IMR-90 (cell line): ENCODE measurements around the gene SRRD. TPM values are rescaled to one million over a fixed set of nuclear protein-coding genes. Genes with fewer than 3 reads are reported as not detected.

Experiments
- ATAC-seq: fragments of 200-7000 bp; cut with Tn5 transposase; 2 replicates; pipeline ENCODE4 v1.9.1; 2020; ENCODE audit warnings: low read depth, mild to moderate bottlenecking, moderate library complexity
- BruUV-seq: library from RNA; stranded (reverse); fragments of 400-500 nt; replicated peaks from 2 replicates; lab custom pipeline; 2021; lab: Mats Ljungman, UMichigan
- CTCF ChIA-PET: fragments of 300-600 bp; formaldehyde crosslinking; extraction: SDS; loops from one replicate; lab custom pipeline; 2021; ENCODE audit warnings: antibody characterized with exemption; lab: Yijun Ruan, JAX
- POLR2A ChIA-PET: fragments of 300-600 bp; sonication (Branson Sonifier 250); formaldehyde crosslinking; loops from one replicate; lab custom pipeline; 2022; ENCODE audit warnings: antibody characterized with exemption; ENCODE audit not compliant: unreplicated experiment; lab: Charles Lee
- DNase-seq: peaks from one replicate; pipeline ENCODE4 v3.0.0; 2013
- H2AFZ ChIP-seq: replicated peaks from 2 replicates; pipeline ENCODE3; 2013; ENCODE audit warnings: low read length, mild to moderate bottlenecking; ENCODE audit not compliant: poor library complexity
- H2AK5ac ChIP-seq: 2 replicates; pipeline ENCODE4 v1.6.1; 2013; ENCODE audit warnings: low read depth, low read length, inconsistent platforms
- H2AK9ac ChIP-seq: replicated peaks from 2 replicates; pipeline ENCODE3; 2013; ENCODE audit warnings: mild to moderate bottlenecking, low read depth, low read length, moderate library complexity; ENCODE audit not compliant: poor library complexity
- H2BK120ac ChIP-seq: 2 replicates; pipeline ENCODE4 v1.6.1; 2013; ENCODE audit warnings: low read depth, low read length, inconsistent platforms
- H2BK15ac ChIP-seq: 3 replicates; pipeline ENCODE4 v1.6.1; 2013; ENCODE audit warnings: low read depth, low read length, inconsistent platforms
- H2BK20ac ChIP-seq: 2 replicates; pipeline ENCODE4 v1.6.1; 2013; ENCODE audit warnings: low read depth, mild to moderate bottlenecking, inconsistent platforms, low read length, moderate library complexity
- H2BK5ac ChIP-seq: 2 replicates; pipeline ENCODE4 v1.6.1; 2013; ENCODE audit warnings: mild to moderate bottlenecking, low read depth, low read length, inconsistent platforms; ENCODE audit not compliant: poor library complexity, severe bottlenecking
- H3K14ac ChIP-seq: replicated peaks from 2 replicates; pipeline ENCODE4 v1.6.1; 2013; ENCODE audit warnings: low read depth, low read length, inconsistent platforms
- H3K18ac ChIP-seq: 2 replicates; pipeline ENCODE4 v1.6.1; 2013; ENCODE audit warnings: low read depth, low read length, control low read depth
- H3K23ac ChIP-seq: 2 replicates; pipeline ENCODE4 v1.6.1; 2013; ENCODE audit warnings: low read depth, low read length, inconsistent platforms
- H3K27ac ChIP-seq: 2 replicates; pipeline ENCODE4 v1.5.1; 2013; ENCODE audit warnings: mild to moderate bottlenecking, control low read depth, low read length; ENCODE audit not compliant: insufficient read depth
- H3K27me3 ChIP-seq: 2 replicates; pipeline ENCODE4 v1.6.1; 2013; ENCODE audit warnings: low read length; ENCODE audit not compliant: control insufficient read depth, insufficient read depth
- H3K36me3 ChIP-seq: 2 replicates; pipeline ENCODE4 v1.6.1; 2013; ENCODE audit warnings: low read length, mixed read lengths; ENCODE audit not compliant: control insufficient read depth, insufficient read depth
- H3K4ac ChIP-seq: 2 replicates; pipeline ENCODE4 v1.6.1; 2013; ENCODE audit warnings: low read depth, low read length, inconsistent platforms
- H3K4me1 ChIP-seq: 2 replicates; pipeline ENCODE4 v1.6.1; 2013; ENCODE audit warnings: low read length, mixed read lengths; ENCODE audit not compliant: control insufficient read depth, insufficient read depth
- H3K4me2 ChIP-seq: 2 replicates; pipeline ENCODE4 v1.6.1; 2013; ENCODE audit warnings: low read depth, mild to moderate bottlenecking, control low read depth, low read length, moderate library complexity
- H3K4me3 ChIP-seq: 2 replicates; pipeline ENCODE4 v1.5.1; 2013; ENCODE audit warnings: low read depth, mild to moderate bottlenecking, control low read depth, low read length, moderate library complexity; ENCODE audit not compliant: insufficient read depth
- H3K56ac ChIP-seq: 2 replicates; pipeline ENCODE4 v1.6.1; 2013; ENCODE audit warnings: low read length, inconsistent platforms; ENCODE audit not compliant: insufficient read depth; ENCODE audit errors: extremely low read depth
- H3K79me1 ChIP-seq, 2 experiments: 2 replicates each; pipeline ENCODE4 v1.6.1; 2013; ENCODE audit warnings: low read length in 2 of 2, inconsistent platforms in 1 of 2, low read depth in 1 of 2
- H3K9ac ChIP-seq: 2 replicates; pipeline ENCODE4 v1.6.1; 2013; ENCODE audit warnings: low read depth, low read length, control low read depth
- H3K9me1 ChIP-seq: 2 replicates; pipeline ENCODE4 v1.6.1; 2013; ENCODE audit warnings: low read length, inconsistent platforms; ENCODE audit not compliant: insufficient read depth
- H3K9me3 ChIP-seq: 2 replicates; pipeline ENCODE4 v1.6.1; 2013; ENCODE audit warnings: low read length; ENCODE audit not compliant: control insufficient read depth, insufficient read depth
- H4K20me1 ChIP-seq: 2 replicates; pipeline ENCODE4 v1.6.1; 2013; ENCODE audit warnings: low read length, inconsistent platforms; ENCODE audit not compliant: insufficient read depth
- H4K5ac ChIP-seq: 2 replicates; pipeline ENCODE4 v1.6.1; 2013; ENCODE audit warnings: mild to moderate bottlenecking, low read depth, low read length, control low read depth
- H4K8ac ChIP-seq, 2 experiments: 2 replicates each; pipeline ENCODE4 v1.6.1; 2013; ENCODE audit warnings: low read depth in 2 of 2, low read length in 2 of 2, control low read depth in 1 of 2, inconsistent platforms in 1 of 2
- H4K91ac ChIP-seq: 2 replicates; pipeline ENCODE4 v1.6.1; 2013; ENCODE audit warnings: low read depth, low read length, inconsistent platforms; ENCODE audit not compliant: insufficient read depth
- BHLHE40 ChIP-seq: fragments of 150-350 bp; IDR thresholded peaks from 2 replicates; pipeline ENCODE4 v1.6.1; 2016; ENCODE audit warnings: mild to moderate bottlenecking, low read depth, low read length
- CEBPB ChIP-seq: IDR thresholded peaks from 2 replicates; pipeline ENCODE4 v1.6.1; 2012; ENCODE audit warnings: low read depth, low read length, improper control_type of control experiment
- CHD1 ChIP-seq: IDR thresholded peaks from 2 replicates; pipeline ENCODE4 v1.6.1; 2012; ENCODE audit warnings: low read depth, low read length, improper control_type of control experiment
- CTCF ChIP-seq: conservative IDR thresholded peaks from 2 replicates; pipeline ENCODE4 v1.5.1; 2012; ENCODE audit warnings: mild to moderate bottlenecking, low read depth, low read length, improper control_type of control experiment
- ELK1 ChIP-seq: fragments of 150-350 bp; IDR thresholded peaks from 2 replicates; pipeline ENCODE4 v1.6.1; 2016; ENCODE audit warnings: low read depth, mild to moderate bottlenecking, low read length, moderate library complexity, borderline replicate concordance
- FOS ChIP-seq: fragments of 150-350 bp; IDR thresholded peaks from 2 replicates; pipeline ENCODE4 v1.6.1; 2016; ENCODE audit warnings: low read depth, low read length
- MAFK ChIP-seq: IDR thresholded peaks from 2 replicates; pipeline ENCODE4 v1.6.1; 2012; ENCODE audit warnings: low read depth, low read length, improper control_type of control experiment
- MAZ ChIP-seq: IDR thresholded peaks from 2 replicates; pipeline ENCODE4 v1.6.1; 2012; ENCODE audit warnings: low read depth, mild to moderate bottlenecking, low read length, improper control_type of control experiment, moderate library complexity, borderline replicate concordance
- MXI1 ChIP-seq: IDR thresholded peaks from 2 replicates; pipeline ENCODE4 v1.6.1; 2012; ENCODE audit warnings: low read depth, mild to moderate bottlenecking, low read length, moderate library complexity, borderline replicate concordance
- NFE2L2 ChIP-seq: fragments of 150-350 bp; IDR thresholded peaks from 2 replicates; pipeline ENCODE4 v1.6.1; 2016; ENCODE audit warnings: low read depth, mild to moderate bottlenecking, low read length
- POLR2A ChIP-seq: IDR thresholded peaks from 2 replicates; pipeline ENCODE4 v1.6.1; 2012; ENCODE audit warnings: mild to moderate bottlenecking, low read depth, low read length
- RAD21 ChIP-seq: IDR thresholded peaks from 2 replicates; pipeline ENCODE4 v1.6.1; 2012; ENCODE audit warnings: low read length, improper control_type of control experiment
- RCOR1 ChIP-seq: IDR thresholded peaks from 2 replicates; pipeline ENCODE4 v1.6.1; 2012; ENCODE audit warnings: mild to moderate bottlenecking, low read length, improper control_type of control experiment; ENCODE audit not compliant: insufficient replicate concordance
- RFX5 ChIP-seq: IDR thresholded peaks from 2 replicates; pipeline ENCODE4 v1.8.0; 2012; ENCODE audit warnings: low read depth, mild to moderate bottlenecking, low read length, moderate library complexity
- SMC3 ChIP-seq: fragments of 150-350 bp; IDR thresholded peaks from 2 replicates; pipeline ENCODE4 v1.6.1; 2016; ENCODE audit warnings: low read depth, mild to moderate bottlenecking, antibody characterized with exemption, low read length, moderate library complexity
- dilution Hi-C: fragments of 300-500 bp; cut with HindIII; formaldehyde crosslinking; loops from one replicate; pipeline ENCODE4 v1.14.3; 2018; ENCODE audit warnings: low sequenced_read_pairs; ENCODE audit not compliant: unreplicated experiment
- in situ Hi-C: fragments of 300-500 bp; cut with MboI; formaldehyde crosslinking; loops from 3 replicates; pipeline ENCODE4 v1.14.3; 2019; ENCODE audit warnings: low sequenced_read_pairs, inconsistent platforms, mixed read lengths
- intact Hi-C: fragments of 100-400 bp; cut with micrococcal nuclease; formaldehyde crosslinking; loops from 2 replicates; pipeline ENCODE4 v1.10.0; 2022
- polyA plus RNA-seq, 3 experiments: library from polyadenylated mRNA; depleted of rRNA; stranded (reverse); fragments of >200 nt; gene quantifications; 2 replicates each; pipeline ENCODE4 v1.2.3, GENCODE V29; 2012; ENCODE audit warnings: low replicate concordance in 1 of 3
- total RNA-seq: library from RNA; depleted of rRNA; stranded (reverse); fragments of >200 nt; gene quantifications from 2 replicates; pipeline ENCODE4 v1.2.3, GENCODE V29; 2012
- TF ChIP-seq, protein P1 (sequence below): fragments of 150-350 bp; IDR thresholded peaks from 2 replicates; pipeline ENCODE4 v1.6.1; 2017; ENCODE audit warnings: mild to moderate bottlenecking, antibody characterized with exemption, low read length, low read depth

SRRD gene
- total and polyA plus RNA-seq, 2 of the 4 experiments (the other 2 are of a cell fraction), result 18.3 to 24.0 TPM

DNA sequence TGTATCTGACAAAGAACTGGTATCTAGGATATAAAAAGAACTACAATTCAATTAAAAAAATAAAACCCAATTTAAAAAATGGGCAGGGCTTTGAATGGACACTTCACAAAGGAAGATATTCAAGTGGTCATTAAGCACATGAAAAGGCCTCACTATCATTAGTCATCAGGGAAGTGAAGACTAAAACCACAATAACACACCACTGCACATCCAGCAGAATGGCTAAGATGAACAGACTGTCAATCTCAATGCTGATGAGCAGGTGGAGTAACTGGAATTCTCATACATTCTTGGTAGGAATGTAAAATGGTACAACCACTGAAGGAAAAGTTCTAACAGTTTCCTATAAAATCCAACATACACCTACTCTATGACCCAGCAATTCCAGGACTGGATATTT lies 9.0 kb upstream of the SRRD start:
- CTCF ChIA-PET, result no interaction called here
- no peak for ATAC-seq
- H4K8ac ChIP-seq, result no peak overlapping the region

More for the DNA sequence above, 9.0 kb upstream of the SRRD start:
- Histone ChIP-seq H2BK20ac (no peak overlapping the region), H2AFZ (no peak overlapping the region), H2AK9ac (no peak overlapping the region), H4K5ac (no peak overlapping the region), H4K20me1 (no peaks in the 10 kb centered on the region), H4K91ac (no peak overlapping the region), H2BK120ac (no peak overlapping the region), H3K36me3 (peaks cover 32% of the 10 kb centered on the region), H3K4ac (no peak overlapping the region), H3K56ac (no peak overlapping the region), H3K14ac (no peak overlapping the region), H3K9me3 (no peaks in the 10 kb centered on the region), H2BK5ac (no peak overlapping the region), H3K18ac (no peak overlapping the region), H3K4me3 (no peak overlapping the region), H3K27ac (no peak overlapping the region), H3K23ac (no peak overlapping the region), H2BK15ac (no peak overlapping the region), H3K9ac (no peak overlapping the region), H3K4me1 (peaks cover 5% of the 10 kb centered on the region), H3K9me1 (peaks cover 10% of the 10 kb centered on the region), H2AK5ac (no peak overlapping the region), H3K4me2 (no peak overlapping the region), H3K27me3 (no peaks in the 10 kb centered on the region), H3K79me1 (peaks cover 0 to 18% of the 10 kb centered on the region in 2 experiments; a peak in 2 of 4 replicates)
- intact Hi-C loops, result no loop called here
- dilution Hi-C loops, result no loop called here
- in situ Hi-C loops, result no loop called here
- no peak for DNase-seq
- no peak for TF ChIP-seq NFE2L2
- TF ChIP-seq RFX5, result no peak
- no peak for TF ChIP-seq FOS
- TF ChIP-seq CHD1, result no peak
- TF ChIP-seq MAZ, result no peak
- TF ChIP-seq MXI1, result no peak
- TF ChIP-seq, protein P1, sequence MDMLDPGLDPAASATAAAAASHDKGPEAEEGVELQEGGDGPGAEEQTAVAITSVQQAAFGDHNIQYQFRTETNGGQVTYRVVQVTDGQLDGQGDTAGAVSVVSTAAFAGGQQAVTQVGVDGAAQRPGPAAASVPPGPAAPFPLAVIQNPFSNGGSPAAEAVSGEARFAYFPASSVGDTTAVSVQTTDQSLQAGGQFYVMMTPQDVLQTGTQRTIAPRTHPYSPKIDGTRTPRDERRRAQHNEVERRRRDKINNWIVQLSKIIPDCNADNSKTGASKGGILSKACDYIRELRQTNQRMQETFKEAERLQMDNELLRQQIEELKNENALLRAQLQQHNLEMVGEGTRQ, result no peak
- no peak for TF ChIP-seq CTCF
- no peak for TF ChIP-seq RAD21
- no peak for TF ChIP-seq ELK1
- no peak for TF ChIP-seq MAFK
- TF ChIP-seq CEBPB, result no peak
- TF ChIP-seq POLR2A, result no peak
- no peak for TF ChIP-seq BHLHE40
- no peak for TF ChIP-seq SMC3
- TF ChIP-seq RCOR1, result no peak
- POLR2A ChIA-PET, result no interaction called here
- BruUV-seq, result no TSS peak
